HepG2 (cell line): ENCODE results near the gene TMEM165. TPM values are rescaled to one million over a fixed set of nuclear protein-coding genes. Genes with fewer than 3 reads are reported as not detected.

Experiments
- ATAC-seq: fragments of 200-7000 bp; cut with Tn5 transposase; 3 replicates; pipeline ENCODE4 v1.9.1; 2020; ENCODE audit warnings: mild to moderate bottlenecking, moderate library complexity
- BruUV-seq: library from RNA; stranded (reverse); fragments of 400-500 nt; replicated peaks from 2 replicates; lab custom pipeline; 2021; lab: Mats Ljungman, UMichigan
- CTCF ChIA-PET: fragments of 300-600 bp; formaldehyde crosslinking; extraction: SDS; loops from one replicate; lab custom pipeline; 2021; ENCODE audit warnings: low total read pairs, inconsistent platforms, low intra/inter-chr PET ratio; lab: Yijun Ruan, JAX
- POLR2A ChIA-PET: fragments of 350-600 bp; sonication (Branson Sonifier 250); formaldehyde crosslinking; loops from one replicate; lab custom pipeline; 2020; ENCODE audit warnings: antibody characterized with exemption, inconsistent platforms; lab: Yijun Ruan, JAX
- DNase-seq: peaks from one replicate; pipeline ENCODE4 v3.0.0-alpha.2; 2015; ENCODE audit warnings: low spot score
- FAIRE-seq: peaks from 3 replicates; lab custom pipeline; 2011; peaks lifted over from hg19 to GRCh38; lab: Jason Lieb, UNC
- H2AFZ ChIP-seq: one replicate; pipeline ENCODE4 v1.6.1; 2011; ENCODE audit warnings: low read length, inconsistent platforms
- H3K27ac ChIP-seq: fragments of 300-600 bp; 3 replicates; pipeline ENCODE4 v1.8.0; 2011; ENCODE audit warnings: mixed run types, mild to moderate bottlenecking, mixed read lengths, low read length, inconsistent platforms; ENCODE audit not compliant: insufficient read depth; ENCODE audit errors: extremely low read length
- H3K27me3 ChIP-seq, 2 experiments: fragments of 200-600 bp in 1 of 2; 2 replicates in 1 of 2; 3 replicates in 1 of 2; pipeline versions ENCODE4 v1.6.0 to v1.8.0; 2011; ENCODE audit warnings: low read length in 2 of 2, mild to moderate bottlenecking in 2 of 2, moderate library complexity in 2 of 2, inconsistent platforms in 1 of 2; ENCODE audit not compliant: insufficient read depth in 2 of 2, control insufficient read depth in 1 of 2
- H3K36me3 ChIP-seq, 2 experiments: fragments of 200-600 bp in 1 of 2; replicated peaks in 1 of 2; 2 replicates in 1 of 2; 3 replicates in 1 of 2; pipeline versions ENCODE4 v1.5.1 to v1.8.0; 2011; ENCODE audit warnings: low read length in 2 of 2, inconsistent platforms in 1 of 2; ENCODE audit not compliant: insufficient read depth in 2 of 2, control insufficient read depth in 1 of 2
- H3K4me1 ChIP-seq: 2 replicates; pipeline ENCODE4 v1.5.1; 2012; ENCODE audit warnings: low read length, inconsistent platforms; ENCODE audit not compliant: insufficient read depth
- H3K4me2 ChIP-seq: 2 replicates; pipeline ENCODE4 v1.6.0; 2011; ENCODE audit warnings: low read depth, low read length, inconsistent platforms
- H3K4me3 ChIP-seq, 3 experiments: fragments of 200-600 bp in 1 of 3; sonication (generic), shearing (Covaris generic) in 1 of 3; replicated peaks in 1 of 3; 2 replicates each; pipeline ENCODE4 v1.5.1; 2011 to 2016; ENCODE audit warnings: low read length in 3 of 3, inconsistent platforms in 2 of 3, low read depth in 2 of 3, mild to moderate bottlenecking in 2 of 3, control low read depth in 1 of 3, mixed read lengths in 1 of 3; ENCODE audit not compliant: insufficient read depth in 1 of 3
- H3K79me2 ChIP-seq: one replicate; pipeline ENCODE4 v1.6.1; 2011; ENCODE audit warnings: low read length, inconsistent platforms; ENCODE audit not compliant: insufficient read depth
- H3K9ac ChIP-seq: 2 replicates; pipeline ENCODE4 v1.6.0; 2011; ENCODE audit warnings: mild to moderate bottlenecking, low read depth, low read length, inconsistent platforms; ENCODE audit not compliant: insufficient read depth
- H3K9me3 ChIP-seq: 2 replicates; pipeline ENCODE4 v1.5.1; 2012; ENCODE audit warnings: mild to moderate bottlenecking, low read length
- H4K20me1 ChIP-seq: 2 replicates; pipeline ENCODE4 v1.6.0; 2011; ENCODE audit warnings: inconsistent platforms, mild to moderate bottlenecking, low read length, moderate library complexity; ENCODE audit not compliant: insufficient read depth
- CEBPB ChIP-seq: IDR thresholded peaks from 2 replicates; pipeline ENCODE4 v1.6.1; 2011; ENCODE audit warnings: low read depth, low read length, improper control_type of control experiment, borderline replicate concordance
- KDM5A ChIP-seq: fragments of 200-600 bp; sonication (generic); IDR thresholded peaks from 2 replicates; pipeline ENCODE4 v1.7.0; 2018; ENCODE audit warnings: antibody characterized with exemption, mild to moderate bottlenecking, low read length, borderline replicate concordance
- MYNN ChIP-seq: sonication (generic); formaldehyde crosslinking; IDR thresholded peaks from 2 replicates; pipeline ENCODE4 v1.4.0; 2020; ENCODE audit warnings: mild to moderate bottlenecking, low read depth, missing genetic modification reagents
- PHF8 ChIP-seq: sonication (generic); formaldehyde crosslinking; IDR thresholded peaks from 2 replicates; pipeline ENCODE4 v1.5.0; 2020; ENCODE audit warnings: missing genetic modification reagents
- ZFP82 ChIP-seq: sonication (generic); formaldehyde crosslinking; IDR thresholded peaks from 2 replicates; pipeline ENCODE4 v1.5.1; 2020; ENCODE audit warnings: mild to moderate bottlenecking, missing genetic modification reagents, borderline replicate concordance
- ZNF878 ChIP-seq: sonication (generic); formaldehyde crosslinking; IDR thresholded peaks from 2 replicates; pipeline ENCODE4 v1.8.1; 2023; ENCODE audit warnings: mild to moderate bottlenecking, missing genetic modification reagents, moderate library complexity
- WGBS: methylation state at CpG from one replicate; pipeline ENCODE4 v1.1.6; 2017; ENCODE audit warnings: low lambda C conversion rate; 5-methylcytosine and 5-hydroxymethylcytosine counted together
- in situ Hi-C: cut with HindIII; loops from 2 replicates; pipeline ENCODE4 v1.10.0; 2017; ENCODE audit warnings: low pct_unique_long_range_greater_than_20kb; ENCODE audit not compliant: extremely low pct_ligation_motif_present
- intact Hi-C: fragments of 100-400 bp; cut with micrococcal nuclease; formaldehyde crosslinking; loops from one replicate; pipeline ENCODE4 v1.10.0; 2022; ENCODE audit not compliant: unreplicated experiment
- polyA plus RNA-seq, 8 experiments: library from polyadenylated mRNA; depleted of rRNA in 3 of 8; stranded (reverse) in 7 of 8; unstranded in 1 of 8; fragments of >200 nt; fragmentation: Illumina TruSeq in 4 of 8; extraction: Trizol in 4 of 8; gene quantifications; 2 replicates each; pipeline versions ENCODE4 v1.2.1 to v1.2.3, GENCODE V29; 2011 to 2016; ENCODE audit warnings: low read depth in 4 of 8, missing spikeins in 1 of 8, mixed read lengths in 1 of 8; ENCODE audit not compliant: insufficient read depth in 1 of 8
- total RNA-seq, 5 experiments: library from RNA; depleted of rRNA; stranded (reverse); fragments of >200 nt; fragmentation: Illumina TruSeq; extraction: Trizol; gene quantifications; 2 replicates each; pipeline ENCODE4 v1.2.3, GENCODE V29; 2016; ENCODE audit warnings: low read depth in 1 of 5
- TF ChIP-seq, protein P1 (sequence below): sonication (generic); formaldehyde crosslinking; IDR thresholded peaks from 2 replicates; pipeline ENCODE4 v1.8.1; 2023; ENCODE audit warnings: mild to moderate bottlenecking, moderate library complexity, missing genetic modification reagents
- TF ChIP-seq, protein P2 (sequence below): sonication (generic); formaldehyde crosslinking; IDR thresholded peaks from 2 replicates; pipeline ENCODE4 v1.4.0; 2020; ENCODE audit warnings: low read depth, mild to moderate bottlenecking, missing genetic modification reagents
- TF ChIP-seq, protein P3 (sequence below): sonication (generic); formaldehyde crosslinking; IDR thresholded peaks from 2 replicates; pipeline ENCODE4 v1.4.0; 2020; ENCODE audit warnings: missing genetic modification reagents, mild to moderate bottlenecking, borderline replicate concordance
- TF ChIP-seq, protein P4 (sequence below): sonication (generic); formaldehyde crosslinking; IDR thresholded peaks from 2 replicates; pipeline ENCODE4 v1.5.0; 2020; ENCODE audit warnings: mild to moderate bottlenecking, missing genetic modification reagents

The TMEM165 gene
- total and polyA plus RNA-seq, 2 of the 13 experiments (the other 11 are each of a cell fraction or from before 2014, with no cell fraction given): 54.6 to 103 TPM

DNA sequence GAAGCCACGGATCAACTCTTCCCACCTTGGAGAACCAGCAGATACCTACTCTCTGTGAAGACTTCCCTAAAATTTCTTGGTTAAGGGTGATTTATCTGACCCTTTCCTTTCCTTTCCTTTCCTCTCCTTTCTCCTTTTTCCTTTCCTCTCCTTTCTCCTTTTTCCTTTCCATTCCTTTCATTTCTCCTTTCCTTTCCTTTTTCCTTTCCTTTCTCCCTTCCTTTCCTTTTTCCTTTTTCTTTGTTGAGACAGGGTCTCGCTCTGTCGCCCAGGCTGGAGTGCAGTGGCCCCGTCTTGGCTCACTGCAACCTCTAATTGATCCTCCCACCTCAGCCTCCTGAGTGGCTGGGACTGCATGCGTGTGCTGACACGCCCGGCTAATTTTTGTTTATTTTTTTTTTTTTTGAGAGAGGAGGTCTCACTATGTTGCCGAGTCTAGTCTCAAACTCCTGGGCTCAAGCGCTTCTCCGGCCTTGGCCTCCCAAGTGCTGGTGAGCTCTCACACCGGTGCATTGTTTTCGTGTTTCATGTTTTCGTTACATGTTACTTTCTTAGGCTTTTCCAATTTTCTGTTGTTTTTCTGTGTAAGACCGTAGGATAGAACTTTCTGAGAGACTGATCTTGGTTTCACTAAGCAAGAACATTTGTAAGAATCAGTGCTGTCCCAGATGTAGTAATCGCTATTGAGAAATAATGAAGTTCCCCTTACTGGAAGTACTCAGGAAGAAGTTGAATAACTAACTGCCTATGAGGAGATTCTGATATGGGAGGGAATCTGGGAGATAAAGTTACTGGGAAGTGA is 2.0 kb downstream of the TMEM165 start:
- Histone ChIP-seq H3K27ac (peak overlapping the region; percentile 80), H3K9ac (peak overlapping the region; percentile 84), H3K27me3 (no peaks in the 10 kb centered on the region; a peak in 2 of 5 replicates), H4K20me1 (peaks cover 20% of the 10 kb centered on the region), H3K4me3 (peak overlapping the region; percentile 84 to 98 (median 91)), H3K4me1 (peaks cover 50% of the 10 kb centered on the region), H3K36me3 (peaks cover 0 to 8% of the 10 kb centered on the region in 2 experiments; a peak in 1 of 5 replicates), H3K9me3 (no peaks in the 10 kb centered on the region), H3K4me2 (peak overlapping the region; percentile 77), H2AFZ (no peak overlapping the region), H3K79me2 (peaks cover 46% of the 10 kb centered on the region)
- ChIA-PET POLR2A (interaction anchor here (1.8 to 2.8 kb wide), 2 partner anchors 31 to 52 kb away, joined by 5 to 8 read pairs; partner anchors contain the start of gene SRD5A3), CTCF (no interaction called here)
- no peak for FAIRE-seq
- 9% methylated on average over 15 of the region's 15 CpGs for WGBS
- no peak for ATAC-seq
- DNase-seq: no peak
- in situ Hi-C loops (loop anchor here (25.0 kb wide), 1 partner anchor 465 kb away; the partner anchor contains the start of gene EXOC1), intact Hi-C loops (loop anchor here (5.0 kb wide), 1 partner anchor 35 kb away; no protein-coding TSS in a partner anchor)
- TF ChIP-seq ZNF878 (CRISPR knock-in tag): 0 out of 2 replicates have a peak, but pooled peaks have one; percentile 31
- TF ChIP-seq, protein P1, sequence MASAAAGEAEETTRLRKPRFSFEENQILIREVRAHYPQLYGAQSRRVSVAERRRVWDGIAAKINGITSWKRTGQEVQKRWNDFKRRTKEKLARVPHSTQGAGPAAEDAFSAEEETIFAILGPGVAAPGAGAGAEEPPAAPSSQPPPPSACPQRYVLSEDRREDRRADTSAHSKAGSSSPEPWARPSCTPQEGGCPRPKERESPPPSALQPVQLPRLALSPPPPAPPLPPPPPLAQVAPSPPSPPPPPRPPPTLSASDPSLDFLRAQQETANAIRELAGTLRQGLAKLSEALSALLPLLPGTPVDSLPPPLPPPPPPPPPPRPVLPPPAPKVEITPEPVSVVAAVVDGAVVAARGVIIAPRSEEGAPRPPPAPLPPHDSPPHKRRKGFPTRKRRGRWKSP (CRISPR knock-in tag): peak; percentile 27; the same call in 1 of the 2 replicates
- peak; percentile 27; the same call in 1 of the 2 replicates for TF ChIP-seq CEBPB
- TF ChIP-seq, protein P2, sequence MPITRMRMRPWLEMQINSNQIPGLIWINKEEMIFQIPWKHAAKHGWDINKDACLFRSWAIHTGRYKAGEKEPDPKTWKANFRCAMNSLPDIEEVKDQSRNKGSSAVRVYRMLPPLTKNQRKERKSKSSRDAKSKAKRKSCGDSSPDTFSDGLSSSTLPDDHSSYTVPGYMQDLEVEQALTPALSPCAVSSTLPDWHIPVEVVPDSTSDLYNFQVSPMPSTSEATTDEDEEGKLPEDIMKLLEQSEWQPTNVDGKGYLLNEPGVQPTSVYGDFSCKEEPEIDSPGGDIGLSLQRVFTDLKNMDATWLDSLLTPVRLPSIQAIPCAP (CRISPR knock-in tag): no peak
- 0 out of 2 replicates have a peak, but pooled peaks have one; percentile 27 for TF ChIP-seq KDM5A
- TF ChIP-seq PHF8 (CRISPR knock-in tag): no peak
- TF ChIP-seq ZFP82: no peak
- TF ChIP-seq, protein P3, sequence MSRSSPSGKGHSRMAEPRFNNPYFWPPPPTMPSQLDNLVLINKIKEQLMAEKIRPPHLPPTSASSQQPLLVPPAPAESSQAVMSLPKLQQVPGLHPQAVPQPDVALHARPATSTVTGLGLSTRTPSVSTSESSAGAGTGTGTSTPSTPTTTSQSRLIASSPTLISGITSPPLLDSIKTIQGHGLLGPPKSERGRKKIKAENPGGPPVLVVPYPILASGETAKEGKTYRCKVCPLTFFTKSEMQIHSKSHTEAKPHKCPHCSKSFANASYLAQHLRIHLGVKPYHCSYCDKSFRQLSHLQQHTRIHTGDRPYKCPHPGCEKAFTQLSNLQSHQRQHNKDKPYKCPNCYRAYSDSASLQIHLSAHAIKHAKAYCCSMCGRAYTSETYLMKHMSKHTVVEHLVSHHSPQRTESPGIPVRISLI (CRISPR knock-in tag): peak; percentile 41; the same call in 1 of the 2 replicates
- no peak for TF ChIP-seq MYNN (CRISPR knock-in tag)
- TF ChIP-seq, protein P4, sequence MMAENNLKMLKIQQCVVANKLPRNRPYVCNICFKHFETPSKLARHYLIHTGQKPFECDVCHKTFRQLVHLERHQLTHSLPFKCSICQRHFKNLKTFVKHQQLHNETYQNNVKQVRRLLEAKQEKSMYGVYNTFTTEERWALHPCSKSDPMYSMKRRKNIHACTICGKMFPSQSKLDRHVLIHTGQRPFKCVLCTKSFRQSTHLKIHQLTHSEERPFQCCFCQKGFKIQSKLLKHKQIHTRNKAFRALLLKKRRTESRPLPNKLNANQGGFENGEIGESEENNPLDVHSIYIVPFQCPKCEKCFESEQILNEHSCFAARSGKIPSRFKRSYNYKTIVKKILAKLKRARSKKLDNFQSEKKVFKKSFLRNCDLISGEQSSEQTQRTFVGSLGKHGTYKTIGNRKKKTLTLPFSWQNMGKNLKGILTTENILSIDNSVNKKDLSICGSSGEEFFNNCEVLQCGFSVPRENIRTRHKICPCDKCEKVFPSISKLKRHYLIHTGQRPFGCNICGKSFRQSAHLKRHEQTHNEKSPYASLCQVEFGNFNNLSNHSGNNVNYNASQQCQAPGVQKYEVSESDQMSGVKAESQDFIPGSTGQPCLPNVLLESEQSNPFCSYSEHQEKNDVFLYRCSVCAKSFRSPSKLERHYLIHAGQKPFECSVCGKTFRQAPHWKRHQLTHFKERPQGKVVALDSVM (CRISPR knock-in tag): peak; percentile 88
- BruUV-seq: no TSS peak
